ENCODE data around the gene ASB18.
"Not testable (repeated sequence)": the region's sequence is repeated elsewhere in the genome, so short reads cannot be mapped to it uniquely, and the experiment has no call there.

The ASB18 gene

GRCh38 chr2:236291911-236292310 is 27.7 kb upstream of the ASB18 start:
- no peaks in the 10 kb centered on the region for H3K4me1 Mint-ChIP-seq (ENCODE audit: low read depth)
- H3K4me3 Mint-ChIP-seq: no peak overlapping the region
- H3K27ac Mint-ChIP-seq: no peak overlapping the region
- H3K27me3 Mint-ChIP-seq (ENCODE audit: low read depth): no peaks in the 10 kb centered on the region
- no peaks in the 10 kb centered on the region for H3K9me3 Mint-ChIP-seq
- no peaks in the 10 kb centered on the region for H3K36me3 Mint-ChIP-seq (ENCODE audit: low read depth)

- Mint-ChIP-seq H3K9me3 (no peaks in the 10 kb centered on the region), H3K4me1 (ENCODE audit: low read depth) (no peaks in the 10 kb centered on the region), H3K4me3 (no peak overlapping the region), H3K27me3 (ENCODE audit: low read depth) (no peaks in the 10 kb centered on the region), H3K36me3 (ENCODE audit: low read depth) (no peaks in the 10 kb centered on the region), H3K27ac (no peak overlapping the region)
Measured at GRCh38 chr2:236291476-236291875, 27.3 kb upstream of the ASB18 start.

- peaks cover under 1% of the 10 kb centered on the region for H3K27me3 Mint-ChIP-seq (ENCODE audit: low read depth)
- no peaks in the 10 kb centered on the region for H3K36me3 Mint-ChIP-seq (ENCODE audit: low read depth)
- H3K4me1 Mint-ChIP-seq (ENCODE audit: low read depth): no peaks in the 10 kb centered on the region
- no peaks in the 10 kb centered on the region for H3K9me3 Mint-ChIP-seq
- no peak overlapping the region for H3K27ac Mint-ChIP-seq
- H3K4me3 Mint-ChIP-seq: no peak overlapping the region
Measured at GRCh38 chr2:236290742-236291425, 26.7 kb upstream of the ASB18 start.

- Mint-ChIP-seq H3K36me3 (ENCODE audit: low read depth) (no peaks in the 10 kb centered on the region), H3K27ac (no peak overlapping the region), H3K9me3 (no peaks in the 10 kb centered on the region), H3K4me3 (no peak overlapping the region), H3K4me1 (ENCODE audit: low read depth) (no peaks in the 10 kb centered on the region), H3K27me3 (ENCODE audit: low read depth) (peaks cover 3% of the 10 kb centered on the region)
Measured at GRCh38 chr2:236289766-236290462, 25.7 kb upstream of the ASB18 start.

- not testable (repeated sequence) for H3K4me3 Mint-ChIP-seq; H3K36me3 Mint-ChIP-seq (ENCODE audit: low read depth); H3K9me3 Mint-ChIP-seq; H3K27me3 Mint-ChIP-seq (ENCODE audit: low read depth); H3K4me1 Mint-ChIP-seq (ENCODE audit: low read depth); H3K27ac Mint-ChIP-seq
Measured at GRCh38 chr2:236288373-236288772, 24.2 kb upstream of the ASB18 start.

- Mint-ChIP-seq H3K4me1 (ENCODE audit: low read depth) (no peaks in the 10 kb centered on the region), H3K4me3 (no peak overlapping the region), H3K36me3 (ENCODE audit: low read depth) (no peaks in the 10 kb centered on the region), H3K27me3 (ENCODE audit: low read depth) (peaks cover 3% of the 10 kb centered on the region), H3K27ac (no peak overlapping the region), H3K9me3 (no peaks in the 10 kb centered on the region)
Measured at GRCh38 chr2:236287656-236288055, 23.4 kb upstream of the ASB18 start.

- Mint-ChIP-seq H3K36me3 (ENCODE audit: low read depth) (no peaks in the 10 kb centered on the region), H3K9me3 (no peaks in the 10 kb centered on the region), H3K4me1 (ENCODE audit: low read depth) (no peaks in the 10 kb centered on the region), H3K27me3 (ENCODE audit: low read depth) (peaks cover 3% of the 10 kb centered on the region), H3K4me3 (no peak overlapping the region), H3K27ac (no peak overlapping the region)
Measured at GRCh38 chr2:236286873-236287545, 22.8 kb upstream of the ASB18 start.

GRCh38 chr2:236284208-236284607 is 20.0 kb upstream of the ASB18 start:
- H3K27me3 Mint-ChIP-seq (ENCODE audit: low read depth): peaks cover 3% of the 10 kb centered on the region

GRCh38 chr2:236282406-236282805 is 18.2 kb upstream of the ASB18 start:
- Mint-ChIP-seq H3K4me1 (ENCODE audit: low read depth) (peaks cover 2% of the 10 kb centered on the region), H3K27ac (no peak overlapping the region), H3K9me3 (peaks cover 4% of the 10 kb centered on the region), H3K4me3 (no peak overlapping the region), H3K36me3 (ENCODE audit: low read depth) (no peaks in the 10 kb centered on the region), H3K27me3 (ENCODE audit: low read depth) (peaks cover 3% of the 10 kb centered on the region)

More at GRCh38 chr2:236284208-236284607, 20.0 kb upstream of the ASB18 start:
- Mint-ChIP-seq H3K27ac (no peak overlapping the region), H3K9me3 (peaks cover 4% of the 10 kb centered on the region), H3K4me1 (ENCODE audit: low read depth) (peaks cover 2% of the 10 kb centered on the region), H3K4me3 (no peak overlapping the region), H3K36me3 (ENCODE audit: low read depth) (no peaks in the 10 kb centered on the region)

GRCh38 chr2:236281423-236281822 is 17.2 kb upstream of the ASB18 start:
- Mint-ChIP-seq H3K9me3 (peaks cover 4% of the 10 kb centered on the region), H3K4me3 (no peak overlapping the region), H3K36me3 (ENCODE audit: low read depth) (no peaks in the 10 kb centered on the region), H3K27ac (no peak overlapping the region), H3K4me1 (ENCODE audit: low read depth) (peaks cover 2% of the 10 kb centered on the region), H3K27me3 (ENCODE audit: low read depth) (peaks cover 3% of the 10 kb centered on the region)

- Mint-ChIP-seq H3K4me1 (ENCODE audit: low read depth) (no peaks in the 10 kb centered on the region), H3K36me3 (ENCODE audit: low read depth) (no peaks in the 10 kb centered on the region), H3K27ac (no peak overlapping the region), H3K9me3 (peaks cover 20% of the 10 kb centered on the region), H3K27me3 (ENCODE audit: low read depth) (no peaks in the 10 kb centered on the region), H3K4me3 (no peak overlapping the region)
Measured at GRCh38 chr2:236273126-236273525, 8.9 kb upstream of the ASB18 start.

- Mint-ChIP-seq H3K9me3 (peaks cover 20% of the 10 kb centered on the region), H3K27ac (no peak overlapping the region), H3K4me1 (ENCODE audit: low read depth) (no peaks in the 10 kb centered on the region), H3K36me3 (ENCODE audit: low read depth) (no peaks in the 10 kb centered on the region), H3K4me3 (no peak overlapping the region), H3K27me3 (ENCODE audit: low read depth) (no peaks in the 10 kb centered on the region)
Measured at GRCh38 chr2:236271851-236272250, 7.6 kb upstream of the ASB18 start.

- H3K4me1 Mint-ChIP-seq (ENCODE audit: low read depth); H3K4me3 Mint-ChIP-seq; H3K27me3 Mint-ChIP-seq (ENCODE audit: low read depth); H3K27ac Mint-ChIP-seq; H3K36me3 Mint-ChIP-seq (ENCODE audit: low read depth): not testable (repeated sequence)
- H3K9me3 Mint-ChIP-seq: peaks cover 20% of the 10 kb centered on the region
Measured at GRCh38 chr2:236269876-236270275, 5.7 kb upstream of the ASB18 start.

- no peak overlapping the region for H3K4me3 Mint-ChIP-seq
- no peaks in the 10 kb centered on the region for H3K4me1 Mint-ChIP-seq (ENCODE audit: low read depth)
- no peaks in the 10 kb centered on the region for H3K36me3 Mint-ChIP-seq (ENCODE audit: low read depth)
- no peak overlapping the region for H3K27ac Mint-ChIP-seq
- H3K27me3 Mint-ChIP-seq (ENCODE audit: low read depth): no peaks in the 10 kb centered on the region
- peaks cover 13% of the 10 kb centered on the region for H3K9me3 Mint-ChIP-seq
Measured at GRCh38 chr2:236265675-236266074, 1.5 kb upstream of the ASB18 start.

GRCh38 chr2:236262238-236262637 is 2.0 kb downstream of the ASB18 start:
- no peaks in the 10 kb centered on the region for H3K27me3 Mint-ChIP-seq (ENCODE audit: low read depth)
- H3K4me1 Mint-ChIP-seq (ENCODE audit: low read depth): no peaks in the 10 kb centered on the region
- H3K36me3 Mint-ChIP-seq (ENCODE audit: low read depth): no peaks in the 10 kb centered on the region
- no peaks in the 10 kb centered on the region for H3K9me3 Mint-ChIP-seq
- no peak overlapping the region for H3K27ac Mint-ChIP-seq
- no peak overlapping the region for H3K4me3 Mint-ChIP-seq

Data from T-helper 1 cell treated with Interleukin-12 subunit alpha and Interleukin-12 subunit beta and Interleukin-4 antibody, amounts not matched to agents 30 μg/mL and 1 μg/mL, for 36 hours (primary cell).